Endothelial cell of umbilical vein (primary cell): Measurements from ENCODE around the gene ZFYVE28.

Experiments used
- EZH2 ChIP-seq: IDR thresholded peaks from 2 replicates; pipeline ENCODE4 v1.6.1; 2012; ENCODE audit warnings: borderline replicate concordance, low read depth, mild to moderate bottlenecking, moderate library complexity, low read length, inconsistent platforms; ENCODE audit not compliant: severe bottlenecking
- POLR2A ChIP-seq: IDR thresholded peaks from 2 replicates; pipeline ENCODE4 v1.6.1; 2012; ENCODE audit warnings: low read depth, mild to moderate bottlenecking, control low read depth, low read length
- TF ChIP-seq, protein P1 (sequence below), 2 donors: IDR thresholded peaks; 1 replicate in 1 of 2; 2 replicates in 1 of 2; pipeline ENCODE4 v1.5.1; 2011; ENCODE audit warnings: low read length in 2 of 2, mild to moderate bottlenecking in 2 of 2, moderate library complexity in 2 of 2, control low read depth in 1 of 2, inconsistent platforms in 1 of 2, low read depth in 1 of 2; ENCODE audit not compliant: insufficient read depth in 1 of 2; ENCODE audit errors: extremely low read depth in 1 of 2

DNA sequence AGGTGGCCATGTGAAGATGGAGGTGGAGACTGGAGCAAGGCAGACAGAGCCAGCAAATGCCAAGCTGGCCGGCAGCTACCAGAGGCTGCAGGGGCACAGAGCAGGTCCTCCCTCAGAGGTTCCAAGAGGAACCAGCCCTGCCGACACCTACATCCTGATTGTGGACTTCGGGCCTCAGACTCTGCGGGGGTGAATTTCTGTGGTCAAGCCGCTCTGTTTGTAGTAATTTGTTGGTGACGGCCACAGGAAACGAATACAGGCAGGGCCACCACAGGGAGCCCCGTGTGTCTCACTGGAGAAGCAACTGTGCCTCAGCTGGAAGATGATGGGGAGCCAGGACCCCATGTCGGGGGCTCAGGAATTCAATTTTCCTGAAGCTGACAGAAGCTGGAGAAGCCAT is 28.3 kb downstream of the ZFYVE28 start:
- TF ChIP-seq, protein P1, sequence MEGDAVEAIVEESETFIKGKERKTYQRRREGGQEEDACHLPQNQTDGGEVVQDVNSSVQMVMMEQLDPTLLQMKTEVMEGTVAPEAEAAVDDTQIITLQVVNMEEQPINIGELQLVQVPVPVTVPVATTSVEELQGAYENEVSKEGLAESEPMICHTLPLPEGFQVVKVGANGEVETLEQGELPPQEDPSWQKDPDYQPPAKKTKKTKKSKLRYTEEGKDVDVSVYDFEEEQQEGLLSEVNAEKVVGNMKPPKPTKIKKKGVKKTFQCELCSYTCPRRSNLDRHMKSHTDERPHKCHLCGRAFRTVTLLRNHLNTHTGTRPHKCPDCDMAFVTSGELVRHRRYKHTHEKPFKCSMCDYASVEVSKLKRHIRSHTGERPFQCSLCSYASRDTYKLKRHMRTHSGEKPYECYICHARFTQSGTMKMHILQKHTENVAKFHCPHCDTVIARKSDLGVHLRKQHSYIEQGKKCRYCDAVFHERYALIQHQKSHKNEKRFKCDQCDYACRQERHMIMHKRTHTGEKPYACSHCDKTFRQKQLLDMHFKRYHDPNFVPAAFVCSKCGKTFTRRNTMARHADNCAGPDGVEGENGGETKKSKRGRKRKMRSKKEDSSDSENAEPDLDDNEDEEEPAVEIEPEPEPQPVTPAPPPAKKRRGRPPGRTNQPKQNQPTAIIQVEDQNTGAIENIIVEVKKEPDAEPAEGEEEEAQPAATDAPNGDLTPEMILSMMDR (IDR thresholded peaks at IDR 0.05; ENCODE audit: extremely low read depth in 1 of 2, insufficient read depth in 1 of 2, low read depth in 1 of 2, low read length in 2 of 2), result no peak
- TF ChIP-seq POLR2A, result no peak
- no peak for TF ChIP-seq EZH2
